ENCODE measurements around the gene CBX4.

- TF ChIP-seq EZH2phosphoT487 (IDR thresholded peaks at IDR 0.05; ENCODE audit: insufficient read depth, low read depth) (no peak), EZH2 (IDR thresholded peaks at IDR 0.05; ENCODE audit: insufficient read depth, poor library complexity, severe bottlenecking) (no peak)
Measured at GRCh38 chr17:79845601-79845949, 6.3 kb upstream of the CBX4 start.

Measured in GM23248 (cell line).